ENCODE data around the gene SEZ6L. TPM values are rescaled to one million over a fixed set of nuclear protein-coding genes. Genes with fewer than 3 reads are reported as not detected.

SEZ6L gene
- polyA plus RNA-seq, 1 donor (not counting 4 experiments of a cell fraction or from before 2014, with no cell fraction given) = not detected

- Histone ChIP-seq H4K20me1 (ENCODE audit: control insufficient read depth, extremely low read depth, insufficient read depth, low read length) (no peaks in the 10 kb centered on the region), H3K27ac (ENCODE audit: control insufficient read depth, insufficient read depth, low read length) (no peak overlapping the region), H3K9me3 (ENCODE audit: control insufficient read depth, low read depth, low read length) (no peaks in the 10 kb centered on the region), H2AFZ (ENCODE audit: control insufficient read depth, low read length) (no peak overlapping the region), H3K36me3 (ENCODE audit: control insufficient read depth in 2 of 2, extremely low read depth in 1 of 2, insufficient read depth in 2 of 2, low read length in 2 of 2) (no peaks in the 10 kb centered on the region), H3K4me1 (ENCODE audit: control insufficient read depth, extremely low read depth, insufficient read depth, low read length) (no peaks in the 10 kb centered on the region), H3K79me2 (ENCODE audit: control insufficient read depth, insufficient read depth, low read length) (no peaks in the 10 kb centered on the region), H3K27me3 (ENCODE audit: control insufficient read depth, extremely low read depth, insufficient read depth, low read length) (peaks cover 13% of the 10 kb centered on the region), H3K9me1 (ENCODE audit: control insufficient read depth, extremely low read depth, insufficient read depth, low read length) (no peaks in the 10 kb centered on the region), H3K4me2 (ENCODE audit: control insufficient read depth, extremely low read depth, insufficient read depth, low read depth, low read length) (no peak overlapping the region), H3K9ac (ENCODE audit: control insufficient read depth, extremely low read depth, insufficient read depth, low read length) (no peak overlapping the region), H3K4me3 (ENCODE audit: control insufficient read depth in 2 of 3, extremely low read depth in 1 of 3, insufficient read depth in 2 of 3, low read depth in 1 of 3, low read length in 3 of 3) (no peak overlapping the region)
- no peak for DNase-seq (ENCODE audit: low read depth, low spot score)
- FAIRE-seq = no peak
- dilution Hi-C loops (cut with MboI; ENCODE audit: extremely low pct_ligation_motif_present, low sequenced_read_pairs) = no loop called here
- TF ChIP-seq EZH2 (IDR thresholded peaks at IDR 0.05; ENCODE audit: low read length) (no peak), CTCF (optimal IDR thresholded peaks at IDR 0.05 in 1 of 3, IDR thresholded peaks at IDR 0.05 in 1 of 3, conservative IDR thresholded peaks at IDR 0.05 in 1 of 3; ENCODE audit: extremely low read depth in 1 of 3, insufficient read depth in 2 of 3, low read length in 3 of 3) (no peak)
These were observed 211.0 kb downstream of the SEZ6L start for GRCh38 chr22:26380072-26380830.

- Histone ChIP-seq H3K36me3 (ENCODE audit: control insufficient read depth in 2 of 2, extremely low read depth in 1 of 2, insufficient read depth in 2 of 2, low read length in 2 of 2) (no peaks in the 10 kb centered on the region), H3K27me3 (ENCODE audit: control insufficient read depth, extremely low read depth, insufficient read depth, low read length) (peaks cover 13% of the 10 kb centered on the region), H3K4me1 (ENCODE audit: control insufficient read depth, extremely low read depth, insufficient read depth, low read length) (no peaks in the 10 kb centered on the region), H3K9me1 (ENCODE audit: control insufficient read depth, extremely low read depth, insufficient read depth, low read length) (no peaks in the 10 kb centered on the region), H3K79me2 (ENCODE audit: control insufficient read depth, insufficient read depth, low read length) (no peaks in the 10 kb centered on the region), H2AFZ (ENCODE audit: control insufficient read depth, low read length) (no peak overlapping the region), H3K4me2 (ENCODE audit: control insufficient read depth, extremely low read depth, insufficient read depth, low read depth, low read length) (no peak overlapping the region), H3K9ac (ENCODE audit: control insufficient read depth, extremely low read depth, insufficient read depth, low read length) (no peak overlapping the region), H4K20me1 (ENCODE audit: control insufficient read depth, extremely low read depth, insufficient read depth, low read length) (no peaks in the 10 kb centered on the region), H3K4me3 (ENCODE audit: control insufficient read depth in 2 of 3, extremely low read depth in 1 of 3, insufficient read depth in 2 of 3, low read depth in 1 of 3, low read length in 3 of 3) (no peak overlapping the region), H3K9me3 (ENCODE audit: control insufficient read depth, low read depth, low read length) (no peaks in the 10 kb centered on the region), H3K27ac (ENCODE audit: control insufficient read depth, insufficient read depth, low read length) (no peak overlapping the region)
- TF ChIP-seq EZH2 (IDR thresholded peaks at IDR 0.05; ENCODE audit: low read length) (no peak), CTCF (optimal IDR thresholded peaks at IDR 0.05 in 1 of 3, IDR thresholded peaks at IDR 0.05 in 1 of 3, conservative IDR thresholded peaks at IDR 0.05 in 1 of 3; ENCODE audit: extremely low read depth in 1 of 3, insufficient read depth in 2 of 3, low read length in 3 of 3) (no peak)
- dilution Hi-C loops (cut with MboI; ENCODE audit: extremely low pct_ligation_motif_present, low sequenced_read_pairs) = no loop called here
- FAIRE-seq = no peak
- DNase-seq (ENCODE audit: low read depth, low spot score) = no peak
These were observed 213.5 kb downstream of the SEZ6L start for GRCh38 chr22:26382782-26383181.
